Measurements from ENCODE around the gene ARID1B. TPM values are rescaled to one million over a fixed set of nuclear protein-coding genes. Genes with fewer than 3 reads are reported as not detected.

ARID1B gene
- total and polyA plus RNA-seq, 4 donors = 7.0 to 49.0 (median 24.2) TPM

DNA sequence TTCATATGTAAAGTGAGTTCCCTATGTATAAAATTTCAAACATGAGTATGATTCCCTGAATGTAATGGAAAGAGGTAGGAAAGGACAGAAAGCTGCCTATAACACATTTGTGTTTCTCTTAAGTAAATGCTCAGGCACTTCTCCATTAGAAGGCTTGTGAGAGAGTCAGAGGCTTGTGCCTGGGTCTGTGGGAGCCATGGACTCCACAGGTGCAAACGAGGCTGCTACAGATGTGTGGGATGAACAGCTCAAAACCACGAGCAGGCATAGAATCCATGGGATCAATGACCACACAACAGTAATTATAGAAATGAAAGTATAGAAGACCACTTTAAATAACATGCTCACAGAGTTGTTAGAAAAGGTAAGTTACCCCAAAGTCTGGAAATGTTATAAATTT, 134.4 kb downstream of the ARID1B start (continued):
- TF ChIP-seq CTCF (IDR thresholded peaks at IDR 0.05; ENCODE audit: low read depth, low read length, missing input control) (no peak), FOXA2 (IDR thresholded peaks at IDR 0.05) (no peak), NR2F2 (IDR thresholded peaks at IDR 0.05) (no peak)

DNA sequence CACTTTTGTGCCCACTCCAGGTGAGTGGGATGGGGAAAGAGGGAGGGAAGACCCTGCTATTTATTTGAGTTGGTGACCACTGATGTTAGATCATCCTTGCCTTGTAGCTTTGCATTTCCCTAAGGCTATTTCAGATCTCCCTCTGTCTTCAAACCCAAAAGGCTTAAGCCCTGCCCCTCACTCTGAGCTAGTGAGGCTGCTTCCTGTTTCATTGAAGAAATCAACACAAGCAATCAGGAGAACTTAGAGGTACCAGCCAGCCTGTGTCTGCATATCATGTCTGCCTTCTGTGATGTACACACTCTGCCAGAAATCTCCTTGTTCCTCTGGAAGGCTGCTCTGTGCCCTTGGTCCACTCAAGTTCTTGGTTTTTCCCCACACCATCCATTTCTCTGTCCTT, 135.3 kb downstream of the ARID1B start:
- no peak overlapping the region for H3K27ac ChIP-seq (ENCODE audit: low read depth in 1 of 2, low read length in 2 of 2)
- H3K9me3 ChIP-seq (ENCODE audit: control insufficient read depth in 4 of 4, low read length in 3 of 4) = no peaks in the 10 kb centered on the region
- DNase-seq (ENCODE audit: low spot score) = no peak
- H3K27me3 ChIP-seq (ENCODE audit: control insufficient read depth in 4 of 4, insufficient read depth in 4 of 4, low read length in 3 of 4) = no peaks in the 10 kb centered on the region
- H3K36me3 ChIP-seq (ENCODE audit: control insufficient read depth in 4 of 4, insufficient read depth in 3 of 4, low read depth in 1 of 4, low read length in 3 of 4) = peaks cover 0 to 1% (median 0%) of the 10 kb centered on the region in 4 donors
- H3K4me3 ChIP-seq (ENCODE audit: low read depth in 1 of 3, low read length in 3 of 3) = no peak overlapping the region
- no peak overlapping the region for H3K9ac ChIP-seq (ENCODE audit: low read depth in 1 of 2, low read length in 2 of 2)
- H3K4me1 ChIP-seq (ENCODE audit: control insufficient read depth in 4 of 4, insufficient read depth in 4 of 4, low read length in 3 of 4) = no peaks in the 10 kb centered on the region
- TF ChIP-seq CTCF (IDR thresholded peaks at IDR 0.05; ENCODE audit: low read depth, low read length, missing input control) (no peak), GABPA (IDR thresholded peaks at IDR 0.05 in 1 of 2, conservative IDR thresholded peaks at IDR 0.05 in 1 of 2) (no peak), YY1 (IDR thresholded peaks at IDR 0.05) (no peak), ATF3 (IDR thresholded peaks at IDR 0.05) (no peak), SP1 (IDR thresholded peaks at IDR 0.05) (no peak), RAD21 (IDR thresholded peaks at IDR 0.05) (no peak), FOXA1 (IDR thresholded peaks at IDR 0.05) (no peak), HNF4A (conservative IDR thresholded peaks at IDR 0.05) (no peak)
- TF ChIP-seq, protein P1, sequence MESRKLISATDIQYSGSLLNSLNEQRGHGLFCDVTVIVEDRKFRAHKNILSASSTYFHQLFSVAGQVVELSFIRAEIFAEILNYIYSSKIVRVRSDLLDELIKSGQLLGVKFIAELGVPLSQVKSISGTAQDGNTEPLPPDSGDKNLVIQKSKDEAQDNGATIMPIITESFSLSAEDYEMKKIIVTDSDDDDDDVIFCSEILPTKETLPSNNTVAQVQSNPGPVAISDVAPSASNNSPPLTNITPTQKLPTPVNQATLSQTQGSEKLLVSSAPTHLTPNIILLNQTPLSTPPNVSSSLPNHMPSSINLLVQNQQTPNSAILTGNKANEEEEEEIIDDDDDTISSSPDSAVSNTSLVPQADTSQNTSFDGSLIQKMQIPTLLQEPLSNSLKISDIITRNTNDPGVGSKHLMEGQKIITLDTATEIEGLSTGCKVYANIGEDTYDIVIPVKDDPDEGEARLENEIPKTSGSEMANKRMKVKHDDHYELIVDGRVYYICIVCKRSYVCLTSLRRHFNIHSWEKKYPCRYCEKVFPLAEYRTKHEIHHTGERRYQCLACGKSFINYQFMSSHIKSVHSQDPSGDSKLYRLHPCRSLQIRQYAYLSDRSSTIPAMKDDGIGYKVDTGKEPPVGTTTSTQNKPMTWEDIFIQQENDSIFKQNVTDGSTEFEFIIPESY (IDR thresholded peaks at IDR 0.05) = no peak

DNA sequence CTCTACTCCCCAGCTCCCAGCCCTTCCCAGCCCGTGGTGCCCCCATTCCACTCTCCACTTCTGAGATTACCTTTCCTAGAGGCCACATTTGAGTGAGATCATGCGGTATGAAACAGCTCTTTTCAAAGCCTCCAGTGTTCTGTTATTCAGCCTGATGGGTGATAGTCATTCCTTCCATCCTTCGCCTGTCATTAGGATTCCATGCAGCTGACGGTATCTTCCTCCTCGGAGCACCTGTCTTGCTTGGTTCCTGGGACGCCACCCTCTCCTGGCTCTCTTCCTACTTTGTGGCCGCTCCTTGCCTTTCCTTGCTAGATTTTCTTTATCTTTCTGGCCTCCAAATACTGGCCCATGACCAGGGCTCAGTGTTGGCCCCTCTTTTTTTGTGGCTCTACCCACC, 137.0 kb downstream of the ARID1B start:
- H3K4me1 ChIP-seq (ENCODE audit: control insufficient read depth in 4 of 4, insufficient read depth in 4 of 4, low read length in 3 of 4) = no peaks in the 10 kb centered on the region
- 98% methylated on average over 7 of the region's 7 CpGs for WGBS
- H3K9ac ChIP-seq (ENCODE audit: low read depth in 1 of 2, low read length in 2 of 2) = no peak overlapping the region

More for the DNA sequence above, 137.0 kb downstream of the ARID1B start:
- H3K4me3 ChIP-seq (ENCODE audit: low read depth in 1 of 3, low read length in 3 of 3) = no peak overlapping the region
- no peak for DNase-seq (ENCODE audit: low spot score)
- no peaks in the 10 kb centered on the region for H3K27me3 ChIP-seq (ENCODE audit: control insufficient read depth in 4 of 4, insufficient read depth in 4 of 4, low read length in 3 of 4)
- peaks cover 0 to 1% (median 0%) of the 10 kb centered on the region in 4 donors for H3K36me3 ChIP-seq (ENCODE audit: control insufficient read depth in 4 of 4, insufficient read depth in 3 of 4, low read depth in 1 of 4, low read length in 3 of 4)
- TF ChIP-seq RXRA (IDR thresholded peaks at IDR 0.05) (no peak), FOXA2 (IDR thresholded peaks at IDR 0.05) (no peak), JUND (IDR thresholded peaks at IDR 0.05) (no peak)
- H3K27ac ChIP-seq (ENCODE audit: low read depth in 1 of 2, low read length in 2 of 2) = no peak overlapping the region
- H3K9me3 ChIP-seq (ENCODE audit: control insufficient read depth in 4 of 4, low read length in 3 of 4) = no peaks in the 10 kb centered on the region

All from liver (tissue), 9 donors.